ENCODE data around the gene AFAP1. TPM values are rescaled to one million over a fixed set of nuclear protein-coding genes. Genes with fewer than 3 reads are reported as not detected.

AFAP1 gene
- total RNA-seq, 1 experiment from 2014 or later: 22.5 TPM

GRCh38 chr4:7736436-7737267 is 203.0 kb downstream of the AFAP1 start:
- no peaks in the 10 kb centered on the region for H3K36me3 Mint-ChIP-seq (ENCODE audit: insufficient read depth, unreplicated experiment)
- POLR2A ChIA-PET: interaction anchor here (0.5 kb wide), 1 partner anchor 423 kb away, joined by 4 read pairs; no protein-coding TSS in a partner anchor
- no peak overlapping the region for H3K27ac Mint-ChIP-seq (ENCODE audit: low read depth, unreplicated experiment)
- TF ChIP-seq CTCF (IDR thresholded peaks at IDR 0.05; ENCODE audit: unreplicated experiment): no peak
- DNase-seq (ENCODE audit: unreplicated experiment): no peak
- no peak overlapping the region for H3K4me3 Mint-ChIP-seq (ENCODE audit: unreplicated experiment)
- H3K4me1 Mint-ChIP-seq (ENCODE audit: insufficient read depth, unreplicated experiment): no peaks in the 10 kb centered on the region
- no peaks in the 10 kb centered on the region for H3K9me3 Mint-ChIP-seq (ENCODE audit: unreplicated experiment)
- BruUV-seq (replicated peaks): no TSS peak
- intact Hi-C loops (cut with micrococcal nuclease): no loop called here
- H3K27me3 Mint-ChIP-seq (ENCODE audit: insufficient read depth, unreplicated experiment): peaks cover 14% of the 10 kb centered on the region
- CTCF ChIA-PET: interaction anchor here (1.5 kb wide), 1 partner anchor 17 kb away, joined by 9 read pairs; no protein-coding TSS in a partner anchor

GRCh38 chr4:7735961-7736360 is 203.7 kb downstream of the AFAP1 start:
- Mint-ChIP-seq H3K27ac (ENCODE audit: low read depth, unreplicated experiment) (no peak overlapping the region), H3K36me3 (ENCODE audit: insufficient read depth, unreplicated experiment) (no peaks in the 10 kb centered on the region), H3K27me3 (ENCODE audit: insufficient read depth, unreplicated experiment) (peaks cover 21% of the 10 kb centered on the region), H3K4me1 (ENCODE audit: insufficient read depth, unreplicated experiment) (no peaks in the 10 kb centered on the region), H3K4me3 (ENCODE audit: unreplicated experiment) (no peak overlapping the region), H3K9me3 (ENCODE audit: unreplicated experiment) (no peaks in the 10 kb centered on the region)
- no peak for TF ChIP-seq CTCF (IDR thresholded peaks at IDR 0.05; ENCODE audit: unreplicated experiment)
- BruUV-seq (replicated peaks): no TSS peak
- intact Hi-C loops (cut with micrococcal nuclease): no loop called here
- DNase-seq (ENCODE audit: unreplicated experiment): no peak
- ChIA-PET POLR2A (no interaction called here), CTCF (interaction anchor here (0.6 to 1.5 kb wide), 2 partner anchors 16 to 579 kb away, joined by 3 to 9 read pairs; no protein-coding TSS in a partner anchor)

- intact Hi-C loops (cut with micrococcal nuclease): no loop called here
- POLR2A ChIA-PET: no interaction called here
- no peak for DNase-seq (ENCODE audit: unreplicated experiment)
- no peak for TF ChIP-seq CTCF (IDR thresholded peaks at IDR 0.05; ENCODE audit: unreplicated experiment)
- H3K27me3 Mint-ChIP-seq (ENCODE audit: insufficient read depth, unreplicated experiment): peaks cover 27% of the 10 kb centered on the region
- H3K4me1 Mint-ChIP-seq (ENCODE audit: insufficient read depth, unreplicated experiment): no peaks in the 10 kb centered on the region
- no peak overlapping the region for H3K4me3 Mint-ChIP-seq (ENCODE audit: unreplicated experiment)
- BruUV-seq (replicated peaks): no TSS peak
- no peak overlapping the region for H3K27ac Mint-ChIP-seq (ENCODE audit: low read depth, unreplicated experiment)
- CTCF ChIA-PET: interaction anchor here (0.6 to 1.5 kb wide), 3 partner anchors 16 to 578 kb away, joined by 3 to 9 read pairs (median 4); no protein-coding TSS in a partner anchor
- H3K36me3 Mint-ChIP-seq (ENCODE audit: insufficient read depth, unreplicated experiment): no peaks in the 10 kb centered on the region
- H3K9me3 Mint-ChIP-seq (ENCODE audit: unreplicated experiment): no peaks in the 10 kb centered on the region
Observed at GRCh38 chr4:7735395-7735794, 204.3 kb downstream of the AFAP1 start.

- ChIA-PET POLR2A (no interaction called here), CTCF (interaction anchor here (0.6 to 1.5 kb wide), 3 partner anchors 15 to 411 kb away, joined by 3 to 9 read pairs (median 4); no protein-coding TSS in a partner anchor)
- H3K9me3 Mint-ChIP-seq (ENCODE audit: unreplicated experiment): no peaks in the 10 kb centered on the region
- no TSS peak for BruUV-seq (replicated peaks)
- H3K27ac Mint-ChIP-seq (ENCODE audit: low read depth, unreplicated experiment): no peak overlapping the region
- no peak for DNase-seq (ENCODE audit: unreplicated experiment)
- no peaks in the 10 kb centered on the region for H3K4me1 Mint-ChIP-seq (ENCODE audit: insufficient read depth, unreplicated experiment)
- no peak for TF ChIP-seq CTCF (IDR thresholded peaks at IDR 0.05; ENCODE audit: unreplicated experiment)
- H3K27me3 Mint-ChIP-seq (ENCODE audit: insufficient read depth, unreplicated experiment): peaks cover 31% of the 10 kb centered on the region
- intact Hi-C loops (cut with micrococcal nuclease): no loop called here
- no peaks in the 10 kb centered on the region for H3K36me3 Mint-ChIP-seq (ENCODE audit: insufficient read depth, unreplicated experiment)
- no peak overlapping the region for H3K4me3 Mint-ChIP-seq (ENCODE audit: unreplicated experiment)
Observed at GRCh38 chr4:7734651-7735260, 204.9 kb downstream of the AFAP1 start.

Data from MCF 10A (cell line).